ENCODE measurements around the gene PARP11.

Gene PARP11

GRCh38 chr12:3885277-3886094 is 12.3 kb upstream of the PARP11 start:
- Histone ChIP-seq H3K27me3 (ENCODE audit: control insufficient read depth, insufficient read depth, low read length) (no peaks in the 10 kb centered on the region), H3K4me1 (peaks cover 29% of the 10 kb centered on the region)

GRCh38 chr12:3884671-3885070 is 11.5 kb upstream of the PARP11 start:
- H3K4me3 ChIP-seq (ENCODE audit: low read depth, low read length): no peak overlapping the region
- no peak overlapping the region for H3K4me2 ChIP-seq (ENCODE audit: low read length)
- no peaks in the 10 kb centered on the region for H3K9me3 ChIP-seq (ENCODE audit: control insufficient read depth, low read length)
- H3K9ac ChIP-seq: no peak overlapping the region
- H3K36me3 ChIP-seq (ENCODE audit: control insufficient read depth, insufficient read depth, low read length): no peaks in the 10 kb centered on the region
- no peaks in the 10 kb centered on the region for H3K27me3 ChIP-seq (ENCODE audit: control insufficient read depth, insufficient read depth, low read length)
- H3K4me1 ChIP-seq: peaks cover 21% of the 10 kb centered on the region
- no peak for TF ChIP-seq CTCF (IDR thresholded peaks at IDR 0.05)
- H3K27ac ChIP-seq: no peak overlapping the region
- H2AFZ ChIP-seq: peak overlapping the region; percentile 65
- H3K79me2 ChIP-seq: no peaks in the 10 kb centered on the region

More at GRCh38 chr12:3885277-3886094, 12.3 kb upstream of the PARP11 start:
- Histone ChIP-seq H3K9ac (no peak overlapping the region), H2AFZ (peak overlapping the region; percentile 65), H3K36me3 (ENCODE audit: control insufficient read depth, insufficient read depth, low read length) (no peaks in the 10 kb centered on the region), H3K9me3 (ENCODE audit: control insufficient read depth, low read length) (no peaks in the 10 kb centered on the region), H3K27ac (no peak overlapping the region), H3K4me2 (ENCODE audit: low read length) (peak overlapping the region; percentile 48), H3K4me3 (ENCODE audit: low read depth, low read length) (peak overlapping the region; percentile 35), H3K79me2 (no peaks in the 10 kb centered on the region)
- TF ChIP-seq CTCF (IDR thresholded peaks at IDR 0.05): peak; percentile 92

- Histone ChIP-seq H3K27ac (no peak overlapping the region), H3K79me2 (no peaks in the 10 kb centered on the region), H2AFZ (no peak overlapping the region), H3K4me2 (ENCODE audit: low read length) (no peak overlapping the region), H3K9ac (no peak overlapping the region), H3K4me3 (ENCODE audit: low read depth, low read length) (no peak overlapping the region), H3K27me3 (ENCODE audit: control insufficient read depth, insufficient read depth, low read length) (no peaks in the 10 kb centered on the region), H3K9me3 (ENCODE audit: control insufficient read depth, low read length) (no peaks in the 10 kb centered on the region), H3K4me1 (peaks cover 13% of the 10 kb centered on the region), H3K36me3 (ENCODE audit: control insufficient read depth, insufficient read depth, low read length) (no peaks in the 10 kb centered on the region)
- TF ChIP-seq CTCF (IDR thresholded peaks at IDR 0.05): peak; percentile 56
Observed at GRCh38 chr12:3882896-3883564, 9.8 kb upstream of the PARP11 start.

- Histone ChIP-seq H2AFZ (no peak overlapping the region), H3K4me1 (peaks cover 13% of the 10 kb centered on the region), H3K4me3 (ENCODE audit: low read depth, low read length) (no peak overlapping the region), H3K36me3 (ENCODE audit: control insufficient read depth, insufficient read depth, low read length) (no peaks in the 10 kb centered on the region), H3K79me2 (no peaks in the 10 kb centered on the region), H3K9me3 (ENCODE audit: control insufficient read depth, low read length) (no peaks in the 10 kb centered on the region), H3K4me2 (ENCODE audit: low read length) (no peak overlapping the region), H3K27me3 (ENCODE audit: control insufficient read depth, insufficient read depth, low read length) (no peaks in the 10 kb centered on the region), H3K27ac (no peak overlapping the region), H3K9ac (no peak overlapping the region)
- no peak for TF ChIP-seq CTCF (IDR thresholded peaks at IDR 0.05)
Observed at GRCh38 chr12:3882406-3882805, 9.2 kb upstream of the PARP11 start.
